ENCODE measurements around the gene CCDC33. TPM values are rescaled to one million over a fixed set of nuclear protein-coding genes. Genes with fewer than 3 reads are reported as not detected.

Gene CCDC33
- total RNA-seq, 4 donors from 2014 or later = not detected

DNA sequence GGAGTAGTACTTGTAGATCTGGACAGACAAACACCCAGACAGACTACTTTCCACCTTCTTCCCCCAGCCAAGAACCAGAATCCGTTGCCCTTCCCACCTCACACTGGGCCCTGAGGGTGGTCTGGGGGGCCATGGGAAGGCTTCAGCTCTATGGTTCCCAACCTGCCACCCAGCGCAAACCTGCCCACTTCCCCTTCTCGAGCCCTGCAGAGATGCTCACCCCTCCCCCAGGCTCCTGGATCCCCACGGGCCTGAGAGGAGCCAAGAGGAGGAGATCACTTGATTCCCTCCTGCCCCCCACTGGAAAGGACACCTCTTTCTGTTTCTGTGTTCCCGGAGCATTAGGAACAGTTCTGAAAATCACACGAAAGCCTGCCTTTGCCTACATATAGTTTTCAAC is 42.2 kb upstream of the CCDC33 start:
- H3K27me3 ChIP-seq = no peaks in the 10 kb centered on the region
- H3K4me1 ChIP-seq = peaks cover 7 to 11% (median 10%) of the 10 kb centered on the region in 4 donors
- no peaks in the 10 kb centered on the region for H3K36me3 ChIP-seq
- TF ChIP-seq POLR2A (IDR thresholded peaks at IDR 0.05; ENCODE audit: low read depth) (no peak), POLR2AphosphoS5 (IDR thresholded peaks at IDR 0.05) (no peak), EP300 (IDR thresholded peaks at IDR 0.05) (no peak)
- TF ChIP-seq, protein P1, sequence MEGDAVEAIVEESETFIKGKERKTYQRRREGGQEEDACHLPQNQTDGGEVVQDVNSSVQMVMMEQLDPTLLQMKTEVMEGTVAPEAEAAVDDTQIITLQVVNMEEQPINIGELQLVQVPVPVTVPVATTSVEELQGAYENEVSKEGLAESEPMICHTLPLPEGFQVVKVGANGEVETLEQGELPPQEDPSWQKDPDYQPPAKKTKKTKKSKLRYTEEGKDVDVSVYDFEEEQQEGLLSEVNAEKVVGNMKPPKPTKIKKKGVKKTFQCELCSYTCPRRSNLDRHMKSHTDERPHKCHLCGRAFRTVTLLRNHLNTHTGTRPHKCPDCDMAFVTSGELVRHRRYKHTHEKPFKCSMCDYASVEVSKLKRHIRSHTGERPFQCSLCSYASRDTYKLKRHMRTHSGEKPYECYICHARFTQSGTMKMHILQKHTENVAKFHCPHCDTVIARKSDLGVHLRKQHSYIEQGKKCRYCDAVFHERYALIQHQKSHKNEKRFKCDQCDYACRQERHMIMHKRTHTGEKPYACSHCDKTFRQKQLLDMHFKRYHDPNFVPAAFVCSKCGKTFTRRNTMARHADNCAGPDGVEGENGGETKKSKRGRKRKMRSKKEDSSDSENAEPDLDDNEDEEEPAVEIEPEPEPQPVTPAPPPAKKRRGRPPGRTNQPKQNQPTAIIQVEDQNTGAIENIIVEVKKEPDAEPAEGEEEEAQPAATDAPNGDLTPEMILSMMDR (IDR thresholded peaks at IDR 0.05) = no peak
- H3K4me3 ChIP-seq = no peak overlapping the region
- H3K9me3 ChIP-seq = no peaks in the 10 kb centered on the region
- H3K27ac ChIP-seq (replicated peaks in 1 of 4) = no peak overlapping the region
- intact Hi-C loops (cut with DNase I) = no loop called here
- 81% methylated on average over 6 of the region's 6 CpGs for WGBS
- DNase-seq (ENCODE audit: extremely low spot score) = no peak

GRCh38 chr15:74194572-74195559 is 41.3 kb upstream of the CCDC33 start:
- Histone ChIP-seq H3K27me3 (no peaks in the 10 kb centered on the region), H3K36me3 (no peaks in the 10 kb centered on the region), H3K27ac (replicated peaks in 1 of 4) (no peak overlapping the region), H3K4me1 (peaks cover 7 to 12% (median 10%) of the 10 kb centered on the region in 4 donors), H3K9me3 (no peaks in the 10 kb centered on the region), H3K4me3 (no peak overlapping the region)
- intact Hi-C loops (cut with DNase I) = no loop called here
- no peak for TF ChIP-seq POLR2AphosphoS5 (IDR thresholded peaks at IDR 0.05)
- TF ChIP-seq, protein P1 (IDR thresholded peaks at IDR 0.05) = no peak
- TF ChIP-seq POLR2A (IDR thresholded peaks at IDR 0.05; ENCODE audit: low read depth) = no peak
- no peak for TF ChIP-seq EP300 (IDR thresholded peaks at IDR 0.05)
- 95% methylated on average over 13 of the region's 13 CpGs for WGBS
- DNase-seq (ENCODE audit: extremely low spot score) = no peak

DNA sequence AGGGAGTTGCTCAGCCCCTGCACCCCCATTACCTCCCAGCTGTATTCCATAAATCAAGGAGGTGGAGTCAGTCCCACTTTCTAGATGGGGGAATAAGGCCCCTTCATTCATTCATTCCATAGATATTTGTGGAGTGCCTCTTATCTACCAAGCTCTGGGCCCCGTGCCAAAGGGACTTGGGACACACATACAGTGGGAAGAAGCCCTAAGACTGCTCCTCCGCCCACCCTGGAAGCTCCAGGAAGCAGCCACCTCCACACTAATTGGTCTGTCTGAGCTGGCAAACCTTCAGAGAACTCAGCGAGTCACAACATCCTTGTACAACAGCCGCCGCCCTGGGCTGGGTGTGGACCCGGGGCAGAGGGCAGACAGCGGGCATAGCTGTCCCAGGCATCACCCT is 40.0 kb upstream of the CCDC33 start:
- Histone ChIP-seq H3K4me3 (no peak overlapping the region), H3K9me3 (no peaks in the 10 kb centered on the region), H3K36me3 (no peaks in the 10 kb centered on the region), H3K4me1 (peaks cover 17 to 25% (median 21%) of the 10 kb centered on the region in 4 donors), H3K27ac (replicated peaks in 1 of 4) (no peak overlapping the region), H3K27me3 (peaks cover 0 to 1% (median 0%) of the 10 kb centered on the region in 4 donors)
- no peak for TF ChIP-seq EP300 (IDR thresholded peaks at IDR 0.05)
- no peak for TF ChIP-seq POLR2AphosphoS5 (IDR thresholded peaks at IDR 0.05)
- TF ChIP-seq, protein P1 (IDR thresholded peaks at IDR 0.05) = no peak
- TF ChIP-seq POLR2A (IDR thresholded peaks at IDR 0.05; ENCODE audit: low read depth) = no peak
- no peak for DNase-seq (ENCODE audit: extremely low spot score)
- intact Hi-C loops (cut with DNase I) = no loop called here
- WGBS = 42% methylated on average over 5 of the region's 7 CpGs

- H3K9me3 ChIP-seq = no peaks in the 10 kb centered on the region
- 96% methylated on average over 5 of the region's 9 CpGs for WGBS
- no peak for DNase-seq (ENCODE audit: extremely low spot score)
- TF ChIP-seq EP300 (IDR thresholded peaks at IDR 0.05) (no peak), POLR2AphosphoS5 (IDR thresholded peaks at IDR 0.05) (no peak), POLR2A (IDR thresholded peaks at IDR 0.05; ENCODE audit: low read depth) (no peak)
- TF ChIP-seq, protein P1 (IDR thresholded peaks at IDR 0.05) = no peak
- H3K36me3 ChIP-seq = no peaks in the 10 kb centered on the region
- intact Hi-C loops (cut with DNase I) = no loop called here
- H3K4me1 ChIP-seq = peaks cover 22 to 32% (median 29%) of the 10 kb centered on the region in 4 donors
- peaks cover 0 to 11% (median 0%) of the 10 kb centered on the region in 4 donors for H3K27me3 ChIP-seq
- no peak overlapping the region for H3K27ac ChIP-seq (replicated peaks in 1 of 4)
- no peak overlapping the region for H3K4me3 ChIP-seq
Observed at GRCh38 chr15:74197176-74197965, 38.8 kb upstream of the CCDC33 start.
